CD4-positive, alpha-beta memory T cell (primary cell): ENCODE results near the gene AP2A2. TPM values are rescaled to one million over a fixed set of nuclear protein-coding genes. Genes with fewer than 3 reads are reported as not detected.

Experiments
- CTCF ChIA-PET: fragments of 350-600 bp; sonication (Branson Sonifier 250); formaldehyde crosslinking; loops from one replicate; lab custom pipeline; 2021; ENCODE audit warnings: inconsistent platforms; ENCODE audit not compliant: partially characterized antibody; lab: Charles Lee
- POLR2A ChIA-PET: fragments of 350-600 bp; sonication (Branson Sonifier 250); formaldehyde crosslinking; loops from one replicate; lab custom pipeline; 2021; ENCODE audit not compliant: partially characterized antibody; lab: Charles Lee
- DNase-seq, 5 donors: peaks; one replicate each; pipeline versions ENCODE4 v3.0.0 to v3.0.0-alpha.2; 2020 to 2022; ENCODE audit warnings: mixed read lengths in 1 of 5
- H3K27ac ChIP-seq: one replicate; pipeline ENCODE4 v1.7.0; 2013; ENCODE audit warnings: low read depth, low read length
- H3K27me3 ChIP-seq: 2 replicates; pipeline ENCODE4 v1.7.0; 2013; ENCODE audit warnings: mild to moderate bottlenecking, low read length, moderate library complexity; ENCODE audit not compliant: insufficient read depth
- H3K36me3 ChIP-seq: 2 replicates; pipeline ENCODE4 v1.7.0; 2013; ENCODE audit warnings: mild to moderate bottlenecking, low read length, moderate library complexity; ENCODE audit not compliant: insufficient read depth
- H3K4me1 ChIP-seq: 2 replicates; pipeline ENCODE4 v1.7.0; 2013; ENCODE audit warnings: mild to moderate bottlenecking, low read length, moderate library complexity; ENCODE audit not compliant: insufficient read depth
- H3K4me3 ChIP-seq, 2 donors: one replicate each; pipeline ENCODE4 v1.7.0; 2013; ENCODE audit warnings: low read length in 2 of 2, mild to moderate bottlenecking in 1 of 2
- H3K9me3 ChIP-seq, 2 donors: one replicate each; pipeline ENCODE4 v1.7.0; 2013; ENCODE audit warnings: low read length in 2 of 2, control low read depth in 1 of 2; ENCODE audit not compliant: control insufficient read depth in 1 of 2
- H3K27ac Mint-ChIP-seq, 7 donors: one replicate each; pipeline ENCODE4 v1.8.0; 2020 to 2021; ENCODE audit warnings: mixed read lengths in 7 of 7, mild to moderate bottlenecking in 6 of 7, inconsistent platforms in 3 of 7, moderate library complexity in 3 of 7
- H3K27me3 Mint-ChIP-seq, 2 donors: one replicate each; pipeline ENCODE4 v1.8.0; 2020 to 2021; ENCODE audit warnings: mixed read lengths in 2 of 2
- H3K36me3 Mint-ChIP-seq, 2 donors: one replicate each; pipeline ENCODE4 v1.8.0; 2020 to 2021; ENCODE audit warnings: mixed read lengths in 2 of 2, inconsistent platforms in 1 of 2, mild to moderate bottlenecking in 1 of 2
- H3K4me1 Mint-ChIP-seq, 4 donors: one replicate each; pipeline ENCODE4 v1.8.0; 2020 to 2021; ENCODE audit warnings: mixed read lengths in 4 of 4, mild to moderate bottlenecking in 1 of 4
- H3K4me3 Mint-ChIP-seq, 8 donors: one replicate each; pipeline ENCODE4 v1.8.0; 2020 to 2021; ENCODE audit warnings: mixed read lengths in 8 of 8, mild to moderate bottlenecking in 7 of 8, moderate library complexity in 6 of 8, inconsistent platforms in 3 of 8
- H3K9me3 Mint-ChIP-seq, 8 donors: one replicate each; pipeline ENCODE4 v1.8.0; 2020 to 2021; ENCODE audit warnings: mixed read lengths in 8 of 8, mild to moderate bottlenecking in 5 of 8, inconsistent platforms in 3 of 8, moderate library complexity in 1 of 8
- intact Hi-C: fragments of 100-400 bp; cut with micrococcal nuclease; formaldehyde crosslinking; loops from one replicate; pipeline ENCODE4 v1.15.1; 2023
- polyA plus RNA-seq, 2 donors: library from polyadenylated mRNA; unstranded; fragments of 300-500 nt; fragmentation: Illumina TruSeq; gene quantifications; one replicate each; pipeline ENCODE4 v1.2.3, GENCODE V29; 2021
- total RNA-seq, 2 experiments: library from RNA; stranded (reverse); gene quantifications; one replicate each; pipeline ENCODE4 v1.2.3, GENCODE V29; 2021

The AP2A2 gene
- total and polyA plus RNA-seq, 4 experiments from 2014 or later, result 5.1 to 87.4 (median 47.9) TPM

- H3K4me3 Mint-ChIP-seq, result no peak overlapping the region
- no peaks in the 10 kb centered on the region for H3K4me1 ChIP-seq
Measured at GRCh38 chr11:893008-893654, 32.5 kb upstream of the AP2A2 start.

GRCh38 chr11:894575-895201, 31.0 kb upstream of the AP2A2 start:
- intact Hi-C loops, result no loop called here
- H3K36me3 Mint-ChIP-seq, result peaks cover 0 to 4% of the 10 kb centered on the region in 2 donors
- peaks cover 0 to 3% (median under 1%) of the 10 kb centered on the region in 4 donors for H3K4me1 Mint-ChIP-seq
- H3K27me3 ChIP-seq, result no peaks in the 10 kb centered on the region
- ChIA-PET CTCF (no interaction called here), POLR2A (no interaction called here)
- no peaks in the 10 kb centered on the region for H3K9me3 ChIP-seq
- H3K4me3 ChIP-seq, result no peak overlapping the region
- no peak overlapping the region for H3K27ac Mint-ChIP-seq
- no peaks in the 10 kb centered on the region for H3K9me3 Mint-ChIP-seq
- peak in 1 of 5 donors; percentile 26 for DNase-seq
- H3K4me3 Mint-ChIP-seq, result no peak overlapping the region
- H3K27ac ChIP-seq, result no peak overlapping the region
- H3K36me3 ChIP-seq, result peaks cover 5% of the 10 kb centered on the region
- no peaks in the 10 kb centered on the region for H3K4me1 ChIP-seq
- no peaks in the 10 kb centered on the region for H3K27me3 Mint-ChIP-seq

More at GRCh38 chr11:893008-893654, 32.5 kb upstream of the AP2A2 start:
- CTCF ChIA-PET, result no interaction called here
- H3K9me3 ChIP-seq, result no peaks in the 10 kb centered on the region
- H3K36me3 ChIP-seq, result no peaks in the 10 kb centered on the region
- H3K9me3 Mint-ChIP-seq, result no peaks in the 10 kb centered on the region
- peaks cover 0 to 3% of the 10 kb centered on the region in 2 donors for H3K36me3 Mint-ChIP-seq
- no peak overlapping the region for H3K27ac ChIP-seq
- no peak overlapping the region for H3K27ac Mint-ChIP-seq
- H3K27me3 ChIP-seq, result no peaks in the 10 kb centered on the region
- intact Hi-C loops, result no loop called here
- DNase-seq, result peak in 1 of 5 donors; percentile 11
- H3K27me3 Mint-ChIP-seq, result no peaks in the 10 kb centered on the region
- H3K4me1 Mint-ChIP-seq, result peaks cover 0 to 3% (median under 1%) of the 10 kb centered on the region in 4 donors
- no peak overlapping the region for H3K4me3 ChIP-seq
- POLR2A ChIA-PET, result no interaction called here

DNA sequence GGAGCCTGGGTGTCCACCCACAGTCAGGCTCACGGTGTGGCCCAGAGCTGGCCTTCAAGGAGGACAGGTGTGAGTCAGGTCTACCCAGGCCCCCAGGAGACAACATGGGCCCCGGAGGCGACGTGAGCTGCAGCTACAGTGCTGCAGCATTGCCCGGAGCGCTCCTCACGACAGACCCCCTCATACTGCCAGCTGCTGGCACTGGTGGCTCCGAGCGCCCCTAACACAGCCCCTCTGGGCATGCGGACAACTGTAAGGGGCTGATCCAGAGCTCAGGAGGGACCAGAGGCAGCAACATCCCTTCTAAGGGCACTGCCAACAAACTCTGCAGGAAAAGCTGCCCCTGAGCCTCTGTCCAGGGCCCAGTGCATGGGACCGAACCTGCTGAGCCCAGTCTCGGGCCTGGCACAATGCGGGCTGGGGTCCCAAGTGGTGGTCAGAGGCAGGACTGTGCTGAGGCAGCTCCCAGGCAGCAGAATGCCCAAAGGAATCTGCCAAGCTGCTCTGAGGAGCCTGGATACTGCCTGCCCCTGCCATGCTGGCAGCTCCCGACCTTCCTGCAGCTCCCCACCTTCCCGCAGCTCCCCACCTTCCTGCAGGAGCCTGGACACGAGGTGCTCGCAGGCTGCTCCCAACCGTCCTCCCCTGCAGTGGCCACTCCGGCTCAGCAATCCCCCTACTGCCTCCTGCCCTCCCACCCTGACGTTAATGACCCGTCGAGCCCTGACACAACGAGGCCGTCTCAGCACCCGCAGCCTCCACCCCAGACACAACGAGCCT, 30.1 kb upstream of the AP2A2 start:
- CTCF ChIA-PET, result no interaction called here
- POLR2A ChIA-PET, result no interaction called here
- no peaks in the 10 kb centered on the region for H3K27me3 Mint-ChIP-seq

DNA sequence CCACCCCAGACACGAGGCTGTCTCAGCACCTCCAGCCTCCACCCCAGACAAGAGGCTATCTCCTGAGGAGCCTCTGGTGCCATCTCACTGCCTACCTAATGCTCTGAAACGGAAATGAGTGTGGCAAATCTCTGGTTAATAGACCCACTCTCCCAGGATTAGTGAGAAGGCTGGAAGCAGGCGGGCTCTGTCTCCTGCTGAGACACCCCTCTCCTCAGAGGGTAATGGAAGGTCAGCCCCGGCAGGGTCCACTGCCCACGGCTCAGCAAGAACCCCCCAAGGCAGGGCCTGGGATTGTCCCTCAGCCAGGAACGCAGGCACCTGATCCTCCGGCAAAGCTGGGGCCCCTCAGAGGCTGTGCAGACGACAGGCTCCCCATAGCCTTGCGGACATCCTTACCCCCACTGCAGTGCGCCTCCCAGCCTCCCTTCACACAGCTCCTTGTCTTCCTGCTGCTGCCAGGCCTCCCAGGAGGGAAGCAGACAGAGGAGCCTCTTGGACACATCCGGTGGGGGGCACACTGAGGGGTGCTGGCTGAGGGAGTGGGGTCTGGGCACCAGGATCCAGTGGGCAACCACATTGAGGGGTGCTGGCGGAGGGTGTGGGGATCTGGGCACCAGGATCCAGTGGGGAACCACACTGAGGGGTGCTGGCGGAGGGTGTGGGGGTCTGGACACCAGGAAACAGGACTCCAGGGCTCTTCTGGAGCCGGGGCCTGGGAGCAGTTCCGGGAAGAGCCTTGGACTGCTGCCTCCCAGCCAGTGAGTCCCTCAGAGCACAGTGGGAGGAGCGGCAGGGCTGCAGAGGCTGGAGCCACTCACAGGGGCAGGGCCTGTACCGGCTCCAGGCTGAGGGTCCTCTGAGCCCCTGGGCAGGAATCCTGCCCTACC, 28.2 kb upstream of the AP2A2 start:
- Histone ChIP-seq H3K4me3 (no peak overlapping the region), H3K9me3 (no peaks in the 10 kb centered on the region), H3K27me3 (no peaks in the 10 kb centered on the region), H3K4me1 (no peaks in the 10 kb centered on the region), H3K36me3 (peaks cover 32% of the 10 kb centered on the region), H3K27ac (no peak overlapping the region)
- ChIA-PET POLR2A (no interaction called here), CTCF (no interaction called here)
- no peaks in the 10 kb centered on the region for H3K9me3 Mint-ChIP-seq
- peaks cover 10 to 23% of the 10 kb centered on the region in 2 donors for H3K36me3 Mint-ChIP-seq
- intact Hi-C loops, result no loop called here
- H3K27ac Mint-ChIP-seq, result no peak overlapping the region
- H3K4me3 Mint-ChIP-seq, result no peak overlapping the region
- H3K4me1 Mint-ChIP-seq, result peaks cover 0 to 3% (median 0%) of the 10 kb centered on the region in 4 donors
- peak in 1 of 5 donors; percentile 10 for DNase-seq
- H3K27me3 Mint-ChIP-seq, result no peaks in the 10 kb centered on the region

More for the DNA sequence above, 30.1 kb upstream of the AP2A2 start:
- Mint-ChIP-seq H3K4me1 (peaks cover 0 to 2% (median 0%) of the 10 kb centered on the region in 4 donors), H3K4me3 (no peak overlapping the region), H3K9me3 (no peaks in the 10 kb centered on the region), H3K36me3 (peaks cover 3 to 7% of the 10 kb centered on the region in 2 donors), H3K27ac (no peak overlapping the region)
- Histone ChIP-seq H3K9me3 (no peaks in the 10 kb centered on the region), H3K4me1 (no peaks in the 10 kb centered on the region), H3K4me3 (no peak overlapping the region), H3K27ac (no peak overlapping the region), H3K27me3 (no peaks in the 10 kb centered on the region), H3K36me3 (peaks cover 14% of the 10 kb centered on the region)
- intact Hi-C loops, result no loop called here
- DNase-seq, result peak in 1 of 5 donors; percentile 16

DNA sequence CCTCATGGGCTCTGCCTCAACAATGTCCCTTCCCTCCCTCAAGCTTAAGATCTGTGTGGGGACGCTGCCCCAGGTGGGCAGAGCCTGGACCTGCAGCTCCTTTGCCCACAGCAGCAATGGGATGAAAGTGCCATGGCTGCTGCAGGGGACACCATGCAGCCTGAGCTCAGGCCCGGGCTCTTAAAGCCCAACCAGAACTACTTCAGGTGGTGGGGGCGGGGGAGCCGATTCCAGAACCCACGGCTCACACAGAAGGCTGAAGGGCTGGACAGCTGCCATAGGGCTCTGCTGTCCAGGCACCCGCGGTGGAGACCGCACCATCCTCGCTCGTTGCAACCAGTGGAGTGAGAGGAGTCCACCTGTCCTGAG, 27.5 kb upstream of the AP2A2 start:
- ChIA-PET CTCF (no interaction called here), POLR2A (interaction anchor here (0.5 kb wide), 1 partner anchor 1014 kb away, joined by 3 read pairs; no protein-coding TSS in a partner anchor)
- DNase-seq, result peak in 1 of 5 donors; percentile 10
- no peak overlapping the region for H3K4me3 ChIP-seq
- peaks cover 0 to 3% (median 0%) of the 10 kb centered on the region in 4 donors for H3K4me1 Mint-ChIP-seq
- intact Hi-C loops, result no loop called here
- H3K36me3 ChIP-seq, result peaks cover 36% of the 10 kb centered on the region
- H3K36me3 Mint-ChIP-seq, result peaks cover 14 to 27% of the 10 kb centered on the region in 2 donors
- no peak overlapping the region for H3K27ac Mint-ChIP-seq
- no peaks in the 10 kb centered on the region for H3K27me3 Mint-ChIP-seq
- H3K4me1 ChIP-seq, result no peaks in the 10 kb centered on the region
- H3K9me3 Mint-ChIP-seq, result no peaks in the 10 kb centered on the region
- H3K9me3 ChIP-seq, result no peaks in the 10 kb centered on the region
- no peak overlapping the region for H3K4me3 Mint-ChIP-seq
- H3K27ac ChIP-seq, result no peak overlapping the region
- H3K27me3 ChIP-seq, result no peaks in the 10 kb centered on the region

GRCh38 chr11:898540-899190, 27.0 kb upstream of the AP2A2 start:
- H3K36me3 ChIP-seq, result peaks cover 37% of the 10 kb centered on the region
- no peaks in the 10 kb centered on the region for H3K27me3 ChIP-seq
- Mint-ChIP-seq H3K9me3 (no peaks in the 10 kb centered on the region), H3K4me1 (peaks cover 0 to 3% (median 0%) of the 10 kb centered on the region in 4 donors), H3K36me3 (peaks cover 16 to 27% of the 10 kb centered on the region in 2 donors), H3K4me3 (no peak overlapping the region), H3K27me3 (no peaks in the 10 kb centered on the region), H3K27ac (no peak overlapping the region)
- ChIA-PET CTCF (no interaction called here), POLR2A (interaction anchor here (0.5 kb wide), 1 partner anchor 1013 kb away, joined by 3 read pairs; no protein-coding TSS in a partner anchor)
- intact Hi-C loops, result no loop called here
- H3K4me1 ChIP-seq, result no peaks in the 10 kb centered on the region
- H3K9me3 ChIP-seq, result no peaks in the 10 kb centered on the region
- no peak overlapping the region for H3K27ac ChIP-seq
- no peak overlapping the region for H3K4me3 ChIP-seq
- peak in 1 of 5 donors; percentile 27 for DNase-seq
